IPS-15b (cell line): Measurements from ENCODE around the gene GNAI3.

ENCODE experiments used
- H3K27me3 ChIP-seq: one replicate; pipeline ENCODE4 v1.6.1; 2013; ENCODE audit warnings: low read length; ENCODE audit not compliant: control insufficient read depth, insufficient read depth
- H3K36me3 ChIP-seq: one replicate; pipeline ENCODE4 v1.6.1; 2013; ENCODE audit warnings: low read length; ENCODE audit not compliant: control insufficient read depth, insufficient read depth
- H3K4me1 ChIP-seq: one replicate; pipeline ENCODE4 v1.6.1; 2013; ENCODE audit warnings: mild to moderate bottlenecking, low read length; ENCODE audit not compliant: control insufficient read depth, insufficient read depth
- H3K4me3 ChIP-seq: one replicate; pipeline ENCODE4 v1.5.1; 2013; ENCODE audit warnings: low read depth, low read length
- H3K9ac ChIP-seq: one replicate; pipeline ENCODE4 v1.6.1; 2013; ENCODE audit warnings: low read depth, mild to moderate bottlenecking, low read length
- H3K9me3 ChIP-seq: one replicate; pipeline ENCODE4 v1.6.1; 2013; ENCODE audit warnings: mild to moderate bottlenecking, low read length; ENCODE audit not compliant: control insufficient read depth, insufficient read depth

GNAI3 gene

GRCh38 chr1:109586055-109586454 is 37.6 kb downstream of the GNAI3 start:
- Histone ChIP-seq H3K9ac (no peak overlapping the region), H3K36me3 (no peaks in the 10 kb centered on the region), H3K27me3 (no peaks in the 10 kb centered on the region), H3K9me3 (no peaks in the 10 kb centered on the region), H3K4me1 (no peaks in the 10 kb centered on the region), H3K4me3 (no peak overlapping the region)

- no peaks in the 10 kb centered on the region for H3K27me3 ChIP-seq
- H3K9ac ChIP-seq = no peak overlapping the region
- peaks cover 4% of the 10 kb centered on the region for H3K36me3 ChIP-seq
- H3K4me3 ChIP-seq = no peak overlapping the region
- no peaks in the 10 kb centered on the region for H3K9me3 ChIP-seq
- no peaks in the 10 kb centered on the region for H3K4me1 ChIP-seq
These were observed 40.8 kb downstream of the GNAI3 start for GRCh38 chr1:109589177-109589576.

- Histone ChIP-seq H3K4me1 (no peaks in the 10 kb centered on the region), H3K9me3 (no peaks in the 10 kb centered on the region), H3K36me3 (peaks cover 4% of the 10 kb centered on the region), H3K9ac (no peak overlapping the region), H3K4me3 (no peak overlapping the region), H3K27me3 (no peaks in the 10 kb centered on the region)
These were observed 41.3 kb downstream of the GNAI3 start for GRCh38 chr1:109589679-109590078.

- H3K4me3 ChIP-seq = no peak overlapping the region
- H3K27me3 ChIP-seq = no peaks in the 10 kb centered on the region
- H3K9me3 ChIP-seq = no peaks in the 10 kb centered on the region
- peaks cover 4% of the 10 kb centered on the region for H3K36me3 ChIP-seq
- H3K9ac ChIP-seq = no peak overlapping the region
- H3K4me1 ChIP-seq = no peaks in the 10 kb centered on the region
These were observed 44.5 kb downstream of the GNAI3 start for GRCh38 chr1:109592916-109593315.

- H3K4me3 ChIP-seq = no peak overlapping the region
- no peaks in the 10 kb centered on the region for H3K27me3 ChIP-seq
- H3K9ac ChIP-seq = no peak overlapping the region
- no peaks in the 10 kb centered on the region for H3K9me3 ChIP-seq
- H3K36me3 ChIP-seq = peaks cover 4% of the 10 kb centered on the region
- no peaks in the 10 kb centered on the region for H3K4me1 ChIP-seq
These were observed 47.1 kb downstream of the GNAI3 start for GRCh38 chr1:109595531-109595930.

- no peaks in the 10 kb centered on the region for H3K4me1 ChIP-seq
- H3K9ac ChIP-seq = no peak overlapping the region
- no peak overlapping the region for H3K4me3 ChIP-seq
- H3K9me3 ChIP-seq = no peaks in the 10 kb centered on the region
- no peaks in the 10 kb centered on the region for H3K36me3 ChIP-seq
- no peaks in the 10 kb centered on the region for H3K27me3 ChIP-seq
These were observed 49.7 kb downstream of the GNAI3 start for GRCh38 chr1:109598156-109598555.

GRCh38 chr1:109598655-109599054 is 50.2 kb downstream of the GNAI3 start:
- Histone ChIP-seq H3K36me3 (no peaks in the 10 kb centered on the region), H3K27me3 (no peaks in the 10 kb centered on the region), H3K4me3 (no peak overlapping the region), H3K4me1 (no peaks in the 10 kb centered on the region), H3K9me3 (no peaks in the 10 kb centered on the region), H3K9ac (no peak overlapping the region)

GRCh38 chr1:109603229-109603628 is 54.8 kb downstream of the GNAI3 start:
- no peaks in the 10 kb centered on the region for H3K36me3 ChIP-seq
- no peak overlapping the region for H3K9ac ChIP-seq
- H3K4me1 ChIP-seq = no peaks in the 10 kb centered on the region
- H3K4me3 ChIP-seq = no peak overlapping the region
- no peaks in the 10 kb centered on the region for H3K9me3 ChIP-seq
- no peaks in the 10 kb centered on the region for H3K27me3 ChIP-seq

- no peaks in the 10 kb centered on the region for H3K27me3 ChIP-seq
- H3K4me1 ChIP-seq = no peaks in the 10 kb centered on the region
- H3K36me3 ChIP-seq = no peaks in the 10 kb centered on the region
These were observed 57.0 kb downstream of the GNAI3 start for GRCh38 chr1:109605381-109605780.

GRCh38 chr1:109609881-109610280 is 61.5 kb downstream of the GNAI3 start:
- H3K9ac ChIP-seq = no peak overlapping the region
- H3K36me3 ChIP-seq = no peaks in the 10 kb centered on the region
- H3K4me1 ChIP-seq = no peaks in the 10 kb centered on the region
- no peaks in the 10 kb centered on the region for H3K27me3 ChIP-seq
- H3K4me3 ChIP-seq = no peak overlapping the region
- H3K9me3 ChIP-seq = no peaks in the 10 kb centered on the region

More at GRCh38 chr1:109605381-109605780, 57.0 kb downstream of the GNAI3 start:
- Histone ChIP-seq H3K4me3 (no peak overlapping the region), H3K9ac (no peak overlapping the region), H3K9me3 (no peaks in the 10 kb centered on the region)

GRCh38 chr1:109610609-109611307 is 62.3 kb downstream of the GNAI3 start:
- no peaks in the 10 kb centered on the region for H3K4me1 ChIP-seq
- H3K36me3 ChIP-seq = no peaks in the 10 kb centered on the region
- H3K4me3 ChIP-seq = no peak overlapping the region
- no peaks in the 10 kb centered on the region for H3K27me3 ChIP-seq
- H3K9ac ChIP-seq = no peak overlapping the region
- H3K9me3 ChIP-seq = no peaks in the 10 kb centered on the region

GRCh38 chr1:109611308-109611990 is 63.0 kb downstream of the GNAI3 start:
- Histone ChIP-seq H3K36me3 (no peaks in the 10 kb centered on the region), H3K27me3 (no peaks in the 10 kb centered on the region), H3K9ac (no peak overlapping the region), H3K4me1 (no peaks in the 10 kb centered on the region), H3K9me3 (no peaks in the 10 kb centered on the region), H3K4me3 (no peak overlapping the region)
